ENCODE data around the gene SPECC1L. TPM values are rescaled to one million over a fixed set of nuclear protein-coding genes. Genes with fewer than 3 reads are reported as not detected.

The SPECC1L gene
- total and polyA plus RNA-seq, 2 of the 8 experiments (the other 6 are each of a cell fraction or from before 2014, with no cell fraction given) = 15.7 to 61.6 TPM

GRCh38 chr22:24341627-24342026 lies 71.0 kb downstream of the SPECC1L start:
- Histone ChIP-seq H3K79me1 (ENCODE audit: low read depth, low read length) (0 out of 2 replicates have a peak, but pooled peaks cover 3% of the 10 kb centered on the region), H3K79me2 (ENCODE audit: control insufficient read depth in 1 of 2, insufficient read depth in 2 of 2, low read length in 2 of 2) (no peaks in the 10 kb centered on the region), H3K4me3 (ENCODE audit: extremely low read depth in 1 of 4, insufficient read depth in 2 of 4, low read depth in 3 of 4, low read length in 4 of 4) (no peak overlapping the region), H2AFZ (ENCODE audit: low read length) (no peak overlapping the region), H3K56ac (replicated peaks; ENCODE audit: insufficient read length, low read depth, low read length) (no peak overlapping the region), H3K14ac (ENCODE audit: insufficient read length) (no peak overlapping the region), H2BK15ac (ENCODE audit: low read length) (no peak overlapping the region), H3K4me1 (replicated peaks in 1 of 4; ENCODE audit: control insufficient read depth in 3 of 4, insufficient read depth in 4 of 4, low read length in 3 of 4) (peaks cover 13 to 19% (median 15%) of the 10 kb centered on the region in 4 experiments), H4K91ac (replicated peaks; ENCODE audit: insufficient read length, low read length) (no peak overlapping the region), H3K27ac (ENCODE audit: low read depth, low read length) (no peak overlapping the region), H3K9ac (replicated peaks in 1 of 4; ENCODE audit: extremely low read depth in 1 of 4, low read depth in 3 of 4, low read length in 3 of 4) (no peak overlapping the region; a peak in 1 of 7 replicates), H3K27me3 (replicated peaks in 1 of 4; ENCODE audit: control insufficient read depth in 3 of 4, extremely low read depth in 1 of 4, insufficient read depth in 3 of 4, low read length in 3 of 4) (no peaks in the 10 kb centered on the region), H3K36me3 (ENCODE audit: control insufficient read depth in 2 of 4, insufficient read depth in 4 of 4, low read length in 3 of 4) (peaks cover 0 to 37% (median 4%) of the 10 kb centered on the region in 4 experiments; a peak in 5 of 8 replicates), H2BK20ac (ENCODE audit: low read length) (no peak overlapping the region), H4K5ac (ENCODE audit: insufficient read length, low read depth, low read length) (no peak overlapping the region), H3K4me2 (ENCODE audit: insufficient read depth in 1 of 2, low read depth in 2 of 2, low read length in 2 of 2) (no peak overlapping the region), H2BK12ac (ENCODE audit: low read depth, low read length) (no peak overlapping the region), H3K4ac (replicated peaks; ENCODE audit: insufficient read length, low read depth, low read length) (no peak overlapping the region), H2BK120ac (replicated peaks; ENCODE audit: low read depth, low read length) (no peak overlapping the region), H2AK5ac (ENCODE audit: low read depth, low read length) (no peak overlapping the region), H4K8ac (ENCODE audit: extremely low read depth, insufficient read depth, low read length) (no peak overlapping the region), H3K23me2 (ENCODE audit: low read depth, low read length) (no peaks in the 10 kb centered on the region), H2BK5ac (ENCODE audit: low read depth, low read length) (no peak overlapping the region), H3K18ac (ENCODE audit: extremely low read depth, low read length) (no peak overlapping the region), H3K9me3 (ENCODE audit: insufficient read depth in 2 of 2, low read depth in 1 of 2, low read length in 1 of 2) (no peaks in the 10 kb centered on the region), H4K20me1 (replicated peaks in 1 of 2; ENCODE audit: control insufficient read depth in 1 of 2, insufficient read depth in 2 of 2, low read length in 2 of 2) (no peaks in the 10 kb centered on the region), H3K23ac (ENCODE audit: insufficient read length) (no peak overlapping the region)
- ChIA-PET CTCF (ENCODE audit: partially characterized antibody) (no interaction called here), POLR2A (ENCODE audit: partially characterized antibody) (interaction anchor here (0.9 to 1.1 kb wide), 2 partner anchors 8 to 11 kb away, joined by 3 read pairs; no protein-coding TSS in a partner anchor)
- DNase-seq (ENCODE audit: low read depth in 1 of 2, low spot score in 2 of 2) (no peak), FAIRE-seq (no peak)
- TF ChIP-seq CTBP2 (IDR thresholded peaks at IDR 0.05; ENCODE audit: borderline replicate concordance, insufficient read depth, insufficient read length, low read length) (no peak), SUZ12 (IDR thresholded peaks at IDR 0.05; ENCODE audit: low read length) (no peak), POLR2A (IDR thresholded peaks at IDR 0.05; ENCODE audit: control extremely low read depth in 1 of 2, low read depth in 2 of 2, low read length in 2 of 2) (no peak), MAX (IDR thresholded peaks at IDR 0.05) (no peak), TAF1 (IDR thresholded peaks at IDR 0.05; ENCODE audit: low read depth, low read length) (no peak), CHD2 (IDR thresholded peaks at IDR 0.05; ENCODE audit: low read length) (no peak), POU5F1 (IDR thresholded peaks at IDR 0.05; ENCODE audit: low read depth, low read length) (no peak), RAD21 (IDR thresholded peaks at IDR 0.05 in 1 of 2, conservative IDR thresholded peaks at IDR 0.05 in 1 of 2; ENCODE audit: low read depth in 2 of 2, low read length in 2 of 2) (no peak), ASH2L (IDR thresholded peaks at IDR 0.05; ENCODE audit: low read length) (no peak), KDM1A (IDR thresholded peaks at IDR 0.05; ENCODE audit: borderline replicate concordance, low read length) (no peak)
- WGBS, 2 experiments (ENCODE audit: extremely low coverage in 1 of 2, insufficient coverage in 1 of 2, insufficient read length in 1 of 2, insufficient replicate concordance in 2 of 2, low coverage in 1 of 2, low lambda C conversion rate in 2 of 2, missing lambda C conversion rate in 1 of 2) = 96% methylated on average over 6 of the region's 6 CpGs; no CpG with 5 or more reads in 1 of the 2 experiments
